Activated T-helper 2 cell treated with anti-CD3 and anti-CD28 coated beads, Interferon-gamma antibody, Interleukin-2, Interleukin-4, amounts not matched to agents 10 μg/mL and 5 μg/mL and 100 μg/mL, durations not matched to agents 14 hours and 24 hours and 36 hours (primary cell): Measurements from ENCODE around the gene PDE7B. TPM values are rescaled to one million over a fixed set of nuclear protein-coding genes. Genes with fewer than 3 reads are reported as not detected.
A peak's percentile ranks its signal among the peaks of the same experiment; 100 is the strongest.

Experiments
- DNase-seq: peaks from one replicate; pipeline ENCODE4 v3.0.0; 2021; ENCODE audit warnings: low spot score
- H3K27ac Mint-ChIP-seq: one replicate; pipeline ENCODE4 v1.8.0; 2021; ENCODE audit warnings: mixed read lengths
- H3K27me3 Mint-ChIP-seq: one replicate; pipeline ENCODE4 v1.8.0; 2021; ENCODE audit warnings: low read depth, mixed read lengths
- H3K36me3 Mint-ChIP-seq: one replicate; pipeline ENCODE4 v1.8.0; 2021; ENCODE audit warnings: low read depth, mixed read lengths
- H3K4me1 Mint-ChIP-seq: one replicate; pipeline ENCODE4 v1.8.0; 2021; ENCODE audit warnings: low read depth, mixed read lengths
- H3K4me3 Mint-ChIP-seq: one replicate; pipeline ENCODE4 v1.8.0; 2021; ENCODE audit warnings: low read depth, mild to moderate bottlenecking, moderate library complexity, mixed read lengths
- H3K9me3 Mint-ChIP-seq: one replicate; pipeline ENCODE4 v1.8.0; 2021; ENCODE audit warnings: mixed read lengths
- intact Hi-C: fragments of 100-400 bp; cut with micrococcal nuclease; formaldehyde crosslinking; loops from one replicate; pipeline ENCODE4 v1.15.1; 2023
- total RNA-seq: library from RNA; stranded (reverse); gene quantifications from 2 replicates; pipeline ENCODE4 v1.2.3, GENCODE V29; 2022

Gene PDE7B
- total RNA-seq, 1 donor from 2014 or later, result 28.8 TPM

GRCh38 chr6:136153707-136154375 lies 302.3 kb downstream of the PDE7B start:
- DNase-seq, result no peak
- H3K27me3 Mint-ChIP-seq, result no peaks in the 10 kb centered on the region
- intact Hi-C loops, result no loop called here
- H3K27ac Mint-ChIP-seq, result no peak overlapping the region
- no peak overlapping the region for H3K4me3 Mint-ChIP-seq
- no peaks in the 10 kb centered on the region for H3K9me3 Mint-ChIP-seq
- no peaks in the 10 kb centered on the region for H3K4me1 Mint-ChIP-seq
- H3K36me3 Mint-ChIP-seq, result peaks cover 78% of the 10 kb centered on the region

GRCh38 chr6:136155191-136155590 lies 303.7 kb downstream of the PDE7B start:
- Mint-ChIP-seq H3K4me1 (peaks cover 5% of the 10 kb centered on the region), H3K4me3 (no peak overlapping the region), H3K27ac (no peak overlapping the region), H3K36me3 (peaks cover 77% of the 10 kb centered on the region), H3K27me3 (no peaks in the 10 kb centered on the region), H3K9me3 (no peaks in the 10 kb centered on the region)
- intact Hi-C loops, result no loop called here
- DNase-seq, result no peak

- peaks cover 13% of the 10 kb centered on the region for H3K4me1 Mint-ChIP-seq
- H3K4me3 Mint-ChIP-seq, result no peak overlapping the region
- no peak for DNase-seq
- no peak overlapping the region for H3K27ac Mint-ChIP-seq
- H3K9me3 Mint-ChIP-seq, result peaks cover 21% of the 10 kb centered on the region
- H3K36me3 Mint-ChIP-seq, result peaks cover 87% of the 10 kb centered on the region
- intact Hi-C loops, result no loop called here
- no peaks in the 10 kb centered on the region for H3K27me3 Mint-ChIP-seq
These were observed 306.2 kb downstream of the PDE7B start for GRCh38 chr6:136157743-136158142.

- no peak for DNase-seq
- intact Hi-C loops, result no loop called here
- peaks cover 23% of the 10 kb centered on the region for H3K9me3 Mint-ChIP-seq
- no peak overlapping the region for H3K4me3 Mint-ChIP-seq
- peaks cover 85% of the 10 kb centered on the region for H3K36me3 Mint-ChIP-seq
- no peaks in the 10 kb centered on the region for H3K27me3 Mint-ChIP-seq
- no peak overlapping the region for H3K27ac Mint-ChIP-seq
- H3K4me1 Mint-ChIP-seq, result peaks cover 13% of the 10 kb centered on the region
These were observed 306.9 kb downstream of the PDE7B start for GRCh38 chr6:136158387-136158821.

- Mint-ChIP-seq H3K9me3 (peaks cover 28% of the 10 kb centered on the region), H3K36me3 (peaks cover 85% of the 10 kb centered on the region), H3K4me1 (peaks cover 13% of the 10 kb centered on the region), H3K27ac (peak overlapping the region; percentile 10), H3K27me3 (no peaks in the 10 kb centered on the region), H3K4me3 (no peak overlapping the region)
- DNase-seq, result no peak
- intact Hi-C loops, result no loop called here
These were observed 307.5 kb downstream of the PDE7B start for GRCh38 chr6:136158971-136159370.

- Mint-ChIP-seq H3K4me3 (no peak overlapping the region), H3K9me3 (peaks cover 29% of the 10 kb centered on the region), H3K4me1 (peaks cover 13% of the 10 kb centered on the region), H3K27ac (peak overlapping the region; percentile 67), H3K36me3 (peaks cover 83% of the 10 kb centered on the region), H3K27me3 (no peaks in the 10 kb centered on the region)
- no peak for DNase-seq
- intact Hi-C loops, result no loop called here
These were observed 308.7 kb downstream of the PDE7B start for GRCh38 chr6:136160250-136160649.

GRCh38 chr6:136161950-136162349 lies 310.4 kb downstream of the PDE7B start:
- Mint-ChIP-seq H3K9me3 (peaks cover 31% of the 10 kb centered on the region), H3K27ac (no peak overlapping the region), H3K36me3 (peaks cover 84% of the 10 kb centered on the region), H3K27me3 (no peaks in the 10 kb centered on the region), H3K4me1 (peaks cover 13% of the 10 kb centered on the region), H3K4me3 (no peak overlapping the region)
- no peak for DNase-seq
- intact Hi-C loops, result no loop called here

GRCh38 chr6:136163260-136163659 lies 311.8 kb downstream of the PDE7B start:
- peaks cover 13% of the 10 kb centered on the region for H3K4me1 Mint-ChIP-seq
- intact Hi-C loops, result no loop called here
- peaks cover 38% of the 10 kb centered on the region for H3K9me3 Mint-ChIP-seq
- H3K4me3 Mint-ChIP-seq, result no peak overlapping the region
- DNase-seq, result no peak
- H3K36me3 Mint-ChIP-seq, result peaks cover 86% of the 10 kb centered on the region
- H3K27me3 Mint-ChIP-seq, result no peaks in the 10 kb centered on the region
- H3K27ac Mint-ChIP-seq, result no peak overlapping the region

- no peak overlapping the region for H3K4me3 Mint-ChIP-seq
- H3K4me1 Mint-ChIP-seq, result no peaks in the 10 kb centered on the region
- H3K27me3 Mint-ChIP-seq, result no peaks in the 10 kb centered on the region
- no peak for DNase-seq
- intact Hi-C loops, result no loop called here
- peaks cover 27% of the 10 kb centered on the region for H3K9me3 Mint-ChIP-seq
- peaks cover 82% of the 10 kb centered on the region for H3K36me3 Mint-ChIP-seq
- no peak overlapping the region for H3K27ac Mint-ChIP-seq
These were observed 315.3 kb downstream of the PDE7B start for GRCh38 chr6:136166815-136167214.

- no peak for DNase-seq
- H3K4me1 Mint-ChIP-seq, result peaks cover 11% of the 10 kb centered on the region
- H3K27ac Mint-ChIP-seq, result no peak overlapping the region
- H3K4me3 Mint-ChIP-seq, result no peak overlapping the region
- intact Hi-C loops, result loop anchor here (5.0 kb wide), 2 partner anchors 247 to 632 kb away; no protein-coding TSS in a partner anchor
- peaks cover 80% of the 10 kb centered on the region for H3K36me3 Mint-ChIP-seq
- no peaks in the 10 kb centered on the region for H3K27me3 Mint-ChIP-seq
- H3K9me3 Mint-ChIP-seq, result peaks cover 14% of the 10 kb centered on the region
These were observed 318.1 kb downstream of the PDE7B start for GRCh38 chr6:136169394-136170148.

GRCh38 chr6:136171231-136171630 lies 319.7 kb downstream of the PDE7B start:
- no peak overlapping the region for H3K27ac Mint-ChIP-seq
- no peak for DNase-seq
- H3K4me1 Mint-ChIP-seq, result peaks cover 13% of the 10 kb centered on the region
- peaks cover 69% of the 10 kb centered on the region for H3K36me3 Mint-ChIP-seq
- no peak overlapping the region for H3K4me3 Mint-ChIP-seq
- no peaks in the 10 kb centered on the region for H3K27me3 Mint-ChIP-seq
- peaks cover 14% of the 10 kb centered on the region for H3K9me3 Mint-ChIP-seq
- intact Hi-C loops, result loop anchor here (5.0 kb wide), 2 partner anchors 249 to 634 kb away; no protein-coding TSS in a partner anchor

- Mint-ChIP-seq H3K4me1 (peaks cover 20% of the 10 kb centered on the region), H3K9me3 (peaks cover 5% of the 10 kb centered on the region), H3K27ac (peak overlapping the region; percentile 85), H3K4me3 (peak overlapping the region; percentile 13), H3K27me3 (no peaks in the 10 kb centered on the region), H3K36me3 (peaks cover 58% of the 10 kb centered on the region)
- DNase-seq, result peak; percentile 32
- intact Hi-C loops, result loop anchor here (5.0 kb wide), 2 partner anchors 252 to 637 kb away; no protein-coding TSS in a partner anchor
These were observed 322.3 kb downstream of the PDE7B start for GRCh38 chr6:136173519-136174507.
